A549 (cell line): ENCODE data around the gene FLNB.

Source experiments
- CEBPB ChIP-seq, 2 experiments: fragments of >200 bp in 1 of 2; sonication (Bioruptor Twin) in 1 of 2; formaldehyde crosslinking in 1 of 2; IDR thresholded peaks; 2 replicates each; pipeline ENCODE4 v1.6.1; 2012 to 2016
- CTCF ChIP-seq: fragments of >200 bp; sonication (Bioruptor Twin); formaldehyde crosslinking; IDR thresholded peaks from 3 replicates; pipeline ENCODE4 v1.5.1; 2016
- ESRRA ChIP-seq: fragments of 150-350 bp; IDR thresholded peaks from 2 replicates; pipeline ENCODE4 v1.6.1; 2014; ENCODE audit warnings: mild to moderate bottlenecking, low read length, borderline replicate concordance
- KDM1A ChIP-seq: fragments of 200-600 bp; sonication (generic); IDR thresholded peaks from 2 replicates; pipeline ENCODE4 v1.6.1; 2016; ENCODE audit warnings: low read depth, mild to moderate bottlenecking
- MAFK ChIP-seq: fragments of 450-650 bp; IDR thresholded peaks from 2 replicates; pipeline ENCODE4 v1.6.1; 2014; ENCODE audit not compliant: partially characterized antibody
- POLR2A ChIP-seq: IDR thresholded peaks from 2 replicates; pipeline ENCODE4 v1.6.1; 2012; ENCODE audit warnings: mild to moderate bottlenecking, low read length
- REST ChIP-seq: fragments of 200-600 bp; sonication (generic); IDR thresholded peaks from 2 replicates; pipeline ENCODE4 v1.6.1; 2016; ENCODE audit warnings: antibody characterized with exemption, mild to moderate bottlenecking, moderate library complexity
- SMC3 ChIP-seq: fragments of >200 bp; sonication (Bioruptor Twin); formaldehyde crosslinking; IDR thresholded peaks from 3 replicates; pipeline ENCODE4 v1.6.1; 2018; ENCODE audit warnings: inconsistent platforms

- TF ChIP-seq CTCF = no peak
- TF ChIP-seq POLR2A = no peak
- no peak for TF ChIP-seq MAFK
- no peak for TF ChIP-seq REST
- no peak for TF ChIP-seq KDM1A
- no peak for TF ChIP-seq SMC3
- no peak for TF ChIP-seq CEBPB (IDR thresholded peaks at IDR 0.05)
- no peak for TF ChIP-seq ESRRA
Measured at GRCh38 chr3:58104712-58105111, 96.5 kb downstream of the FLNB start.
